H1 (cell line): ENCODE results near the gene EPHB1. TPM values are rescaled to one million over a fixed set of nuclear protein-coding genes. Genes with fewer than 3 reads are reported as not detected.

Source experiments
- CTCF ChIA-PET: fragments of 300-600 bp; sonication (Branson Sonifier 250); formaldehyde crosslinking; loops from one replicate; lab custom pipeline; 2021; ENCODE audit not compliant: partially characterized antibody; lab: Charles Lee
- POLR2A ChIA-PET: fragments of 300-600 bp; sonication (Branson Sonifier 250); formaldehyde crosslinking; loops from one replicate; lab custom pipeline; 2021; ENCODE audit warnings: inconsistent platforms; ENCODE audit not compliant: partially characterized antibody; lab: Charles Lee
- DNase-seq, 2 experiments: peaks; one replicate each; pipeline versions ENCODE4 v3.0.0 to v3.0.0-alpha.2; 2010 to 2022; ENCODE audit warnings: low spot score in 2 of 2, low read depth in 1 of 2, mixed read lengths in 1 of 2
- FAIRE-seq: peaks from 2 replicates; lab custom pipeline; 2011; peaks lifted over from hg19 to GRCh38; lab: Jason Lieb, UNC
- H2AFZ ChIP-seq: 2 replicates; pipeline ENCODE4 v1.8.1; 2012; ENCODE audit warnings: low read length, inconsistent platforms
- H2AK5ac ChIP-seq: 2 replicates; pipeline ENCODE4 v1.6.1; 2013; ENCODE audit warnings: low read depth, low read length
- H2BK120ac ChIP-seq: replicated peaks from 2 replicates; pipeline ENCODE3; 2013; ENCODE audit warnings: low read depth, low read length, inconsistent platforms
- H2BK12ac ChIP-seq: 2 replicates; pipeline ENCODE4 v1.6.1; 2013; ENCODE audit warnings: low read depth, low read length
- H2BK15ac ChIP-seq: 2 replicates; pipeline ENCODE4 v1.6.1; 2013; ENCODE audit warnings: low read length
- H2BK20ac ChIP-seq: 2 replicates; pipeline ENCODE4 v1.6.1; 2013; ENCODE audit warnings: low read length
- H2BK5ac ChIP-seq: 2 replicates; pipeline ENCODE4 v1.6.1; 2013; ENCODE audit warnings: low read depth, low read length
- H3K14ac ChIP-seq: 2 replicates; pipeline ENCODE4 v1.6.1; 2013; ENCODE audit warnings: inconsistent platforms; ENCODE audit not compliant: insufficient read length
- H3K18ac ChIP-seq: 2 replicates; pipeline ENCODE4 v1.6.1; 2013; ENCODE audit warnings: low read length; ENCODE audit errors: extremely low read depth
- H3K23ac ChIP-seq: 2 replicates; pipeline ENCODE4 v1.6.1; 2013; ENCODE audit warnings: inconsistent platforms; ENCODE audit not compliant: insufficient read length
- H3K23me2 ChIP-seq: 2 replicates; pipeline ENCODE4 v1.6.1; 2013; ENCODE audit warnings: low read depth, low read length
- H3K27ac ChIP-seq: 2 replicates; pipeline ENCODE4 v1.6.1; 2011; ENCODE audit warnings: low read depth, low read length, inconsistent platforms
- H3K27me3 ChIP-seq, 4 experiments: replicated peaks in 1 of 4; 1 replicate in 1 of 4; 2 replicates in 3 of 4; pipeline versions ENCODE4 v1.6.1 to v1.8.1; 2011 to 2013; ENCODE audit warnings: low read length in 3 of 4, mild to moderate bottlenecking in 3 of 4, inconsistent platforms in 2 of 4, mixed read lengths in 2 of 4, moderate library complexity in 1 of 4; ENCODE audit not compliant: control insufficient read depth in 3 of 4, insufficient read depth in 3 of 4; ENCODE audit errors: extremely low read depth in 1 of 4
- H3K36me3 ChIP-seq, 4 experiments: 2 replicates each; pipeline versions ENCODE4 v1.6.1 to v1.8.1; 2011 to 2013; ENCODE audit warnings: mild to moderate bottlenecking in 4 of 4, low read length in 3 of 4, moderate library complexity in 2 of 4, control low read depth in 1 of 4, inconsistent platforms in 1 of 4; ENCODE audit not compliant: insufficient read depth in 4 of 4, control insufficient read depth in 2 of 4
- H3K4ac ChIP-seq: replicated peaks from 2 replicates; pipeline ENCODE3; 2013; ENCODE audit warnings: low read length, low read depth, mixed read lengths, inconsistent platforms; ENCODE audit not compliant: insufficient read length
- H3K4me1 ChIP-seq, 4 experiments: replicated peaks in 1 of 4; 1 replicate in 1 of 4; 2 replicates in 3 of 4; pipeline versions ENCODE4 v1.6.1 to v1.8.1; 2011 to 2013; ENCODE audit warnings: low read length in 3 of 4, inconsistent platforms in 2 of 4, mixed read lengths in 1 of 4; ENCODE audit not compliant: insufficient read depth in 4 of 4, control insufficient read depth in 3 of 4
- H3K4me2 ChIP-seq, 2 experiments: 2 replicates each; pipeline versions ENCODE4 v1.6.1 to v1.8.1; 2011 to 2013; ENCODE audit warnings: low read depth in 2 of 2, low read length in 2 of 2, control low read depth in 1 of 2, inconsistent platforms in 1 of 2, mild to moderate bottlenecking in 1 of 2; ENCODE audit not compliant: insufficient read depth in 1 of 2
- H3K4me3 ChIP-seq, 4 experiments: fragments of 200-600, 300-600 bp in 1 of 4; sonication (generic), shearing (Covaris generic), sonication (Bioruptor Twin) in 1 of 4; 2 replicates each; pipeline versions ENCODE4 v1.5.1 to v1.8.1; 2011 to 2016; ENCODE audit warnings: low read length in 4 of 4, low read depth in 3 of 4, control low read depth in 2 of 4, inconsistent platforms in 2 of 4, mild to moderate bottlenecking in 2 of 4, mixed read lengths in 1 of 4, moderate library complexity in 1 of 4; ENCODE audit not compliant: insufficient read depth in 2 of 4; ENCODE audit errors: extremely low read depth in 1 of 4
- H3K56ac ChIP-seq: replicated peaks from 2 replicates; pipeline ENCODE3; 2013; ENCODE audit warnings: low read depth, mild to moderate bottlenecking, mixed read lengths, low read length, inconsistent platforms; ENCODE audit not compliant: insufficient read length
- H3K79me1 ChIP-seq: 2 replicates; pipeline ENCODE4 v1.6.1; 2013; ENCODE audit warnings: low read depth, low read length, control low read depth
- H3K79me2 ChIP-seq, 2 experiments: 2 replicates each; pipeline versions ENCODE4 v1.6.1 to v1.8.1; 2012 to 2013; ENCODE audit warnings: low read length in 2 of 2, mild to moderate bottlenecking in 2 of 2, inconsistent platforms in 1 of 2; ENCODE audit not compliant: insufficient read depth in 2 of 2, control insufficient read depth in 1 of 2
- H3K9ac ChIP-seq, 4 experiments: replicated peaks in 1 of 4; 1 replicate in 1 of 4; 2 replicates in 3 of 4; pipeline versions ENCODE4 v1.6.1 to v1.8.1; 2011 to 2013; ENCODE audit warnings: low read depth in 3 of 4, low read length in 3 of 4, control low read depth in 2 of 4, mild to moderate bottlenecking in 2 of 4, moderate library complexity in 2 of 4, inconsistent platforms in 1 of 4; ENCODE audit errors: extremely low read depth in 1 of 4
- H3K9me3 ChIP-seq, 2 experiments: 2 replicates each; pipeline versions ENCODE4 v1.6.1 to v1.8.1; 2012 to 2013; ENCODE audit warnings: mild to moderate bottlenecking in 2 of 2, moderate library complexity in 2 of 2, control low read depth in 1 of 2, inconsistent platforms in 1 of 2, low read depth in 1 of 2, low read length in 1 of 2, mixed read lengths in 1 of 2; ENCODE audit not compliant: insufficient read depth in 2 of 2
- H4K20me1 ChIP-seq, 2 experiments: replicated peaks in 1 of 2; 2 replicates each; pipeline versions ENCODE3 to v1.8.1; 2011 to 2013; ENCODE audit warnings: inconsistent platforms in 2 of 2, low read length in 2 of 2, mild to moderate bottlenecking in 1 of 2; ENCODE audit not compliant: insufficient read depth in 2 of 2, control insufficient read depth in 1 of 2
- H4K5ac ChIP-seq: 2 replicates; pipeline ENCODE4 v1.6.1; 2013; ENCODE audit warnings: low read length, low read depth, mixed read lengths, inconsistent platforms; ENCODE audit not compliant: insufficient read length
- H4K8ac ChIP-seq: 2 replicates; pipeline ENCODE4 v1.8.0; 2013; ENCODE audit warnings: mild to moderate bottlenecking, moderate library complexity, low read length, inconsistent platforms; ENCODE audit not compliant: insufficient read depth; ENCODE audit errors: extremely low read depth
- H4K91ac ChIP-seq: replicated peaks from 2 replicates; pipeline ENCODE3; 2013; ENCODE audit warnings: low read length, mixed read lengths, inconsistent platforms; ENCODE audit not compliant: insufficient read length
- CEBPB ChIP-seq: IDR thresholded peaks from 2 replicates; pipeline ENCODE4 v1.6.1; 2012; ENCODE audit warnings: low read depth, low read length
- CHD1 ChIP-seq: IDR thresholded peaks from 2 replicates; pipeline ENCODE4 v1.6.1; 2012; ENCODE audit warnings: low read depth, low read length, improper control_type of control experiment
- GABPA ChIP-seq: IDR thresholded peaks from 2 replicates; pipeline ENCODE4 v1.6.1; 2011; ENCODE audit warnings: mild to moderate bottlenecking, low read length, moderate library complexity, borderline replicate concordance; ENCODE audit not compliant: insufficient read depth
- HDAC2 ChIP-seq, 2 experiments: fragments of 300-600 bp in 1 of 2; sonication (generic) in 1 of 2; IDR thresholded peaks; 2 replicates each; pipeline ENCODE4 v1.6.1; 2011 to 2012; ENCODE audit warnings: low read depth in 2 of 2, low read length in 2 of 2, mild to moderate bottlenecking in 2 of 2, moderate library complexity in 2 of 2, borderline replicate concordance in 1 of 2, inconsistent platforms in 1 of 2
- NANOG ChIP-seq: IDR thresholded peaks from 2 replicates; pipeline ENCODE4 v1.6.1; 2011; ENCODE audit warnings: low read length, low read depth, mild to moderate bottlenecking, inconsistent platforms; ENCODE audit not compliant: insufficient read depth, poor library complexity, severe bottlenecking
- NRF1 ChIP-seq: IDR thresholded peaks from 2 replicates; pipeline ENCODE4 v1.6.1; 2011; ENCODE audit warnings: mild to moderate bottlenecking, low read depth, low read length, improper control_type of control experiment
- RFX5 ChIP-seq: IDR thresholded peaks from 2 replicates; pipeline ENCODE4 v1.6.1; 2011; ENCODE audit warnings: low read depth, low read length, improper control_type of control experiment, borderline replicate concordance
- RNF2 ChIP-seq: fragments of 200-900, 300-1000 bp; sonication (generic); IDR thresholded peaks from 2 replicates; pipeline ENCODE4 v1.7.1; 2016; ENCODE audit warnings: borderline replicate concordance, low read depth, mild to moderate bottlenecking, antibody characterized with exemption, low read length; ENCODE audit not compliant: poor library complexity, severe bottlenecking; ENCODE audit errors: missing control alignments
- SP2 ChIP-seq: IDR thresholded peaks from 2 replicates; pipeline ENCODE4 v1.6.1; 2012; ENCODE audit warnings: mild to moderate bottlenecking, low read length, inconsistent platforms
- SUZ12 ChIP-seq: fragments of 200-600 bp; sonication (generic); IDR thresholded peaks from 2 replicates; pipeline ENCODE4 v1.6.1; 2012; ENCODE audit warnings: mild to moderate bottlenecking, inconsistent platforms, low read length, moderate library complexity, mixed read lengths
- TAF7 ChIP-seq: optimal IDR thresholded peaks from 2 replicates; pipeline ENCODE3; 2011; ENCODE audit warnings: low read depth, mild to moderate bottlenecking, inconsistent platforms, low read length, moderate library complexity, borderline replicate concordance
- WGBS, 2 experiments: shearing (Covaris generic) in 1 of 2; methylation state at CpG; one replicate each; pipeline versions ENCODE4 v1.1.6 to v1.1.7; 2013 to 2015; ENCODE audit warnings: low lambda C conversion rate in 2 of 2, mixed read lengths in 2 of 2, inconsistent platforms in 1 of 2, low coverage in 1 of 2, missing lambda C conversion rate in 1 of 2; ENCODE audit not compliant: insufficient replicate concordance in 2 of 2, insufficient coverage in 1 of 2, insufficient read length in 1 of 2; ENCODE audit errors: extremely low coverage in 1 of 2, missing lambda C conversion rate in 1 of 2; 5-methylcytosine and 5-hydroxymethylcytosine counted together
- polyA plus RNA-seq, 7 experiments: library from polyadenylated mRNA; depleted of rRNA in 3 of 7; stranded (reverse) in 5 of 7; unstranded in 2 of 7; fragments of >200 nt in 5 of 7; fragments of 200-250 nt in 2 of 7; gene quantifications; 1 replicate in 5 of 7; 2 replicates in 1 of 7; 4 replicates in 1 of 7; pipeline versions ENCODE4 v1.2.1 to v1.2.3, GENCODE V29; 2011 to 2013; ENCODE audit warnings: missing spikeins in 2 of 7, mixed read lengths in 2 of 7
- total RNA-seq: library from RNA; stranded (reverse); fragmentation: NEBNext Ultra II Directional; extraction: Animal tissue kit (Norgen Biotek cat#: 25700); gene quantifications from 2 replicates; pipeline ENCODE4 v1.2.1, GENCODE V29; 2021
- TF ChIP-seq, protein P1 (sequence below): IDR thresholded peaks from 2 replicates; pipeline ENCODE4 v1.6.1; 2011; ENCODE audit warnings: low read length, improper control_type of control experiment

Gene EPHB1
- total and polyA plus RNA-seq, 2 of the 8 experiments (the other 6 are each of a cell fraction or from before 2014, with no cell fraction given), result 3.5 to 5.9 TPM

DNA sequence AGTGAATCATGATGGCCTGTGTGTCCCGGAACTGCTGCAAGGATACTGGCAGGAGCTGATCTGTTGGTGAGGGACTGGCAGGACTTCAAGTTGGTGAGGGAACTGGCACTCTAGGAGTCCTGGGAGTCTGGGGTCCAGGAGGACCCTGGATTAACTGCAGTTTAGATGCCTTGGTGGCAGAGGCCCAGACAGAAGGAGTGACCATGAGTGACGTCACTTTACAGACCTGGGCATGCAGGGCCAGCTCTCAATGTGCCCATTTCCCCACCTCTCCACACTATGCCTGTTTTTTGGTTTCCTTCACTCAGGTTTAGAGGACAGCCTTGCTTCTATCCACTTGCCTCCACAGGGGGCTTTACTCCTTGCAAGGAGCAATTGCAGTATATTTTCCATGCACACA, 154.1 kb downstream of the EPHB1 start:
- ChIA-PET POLR2A (no interaction called here), CTCF (interaction anchor here (1.1 to 1.6 kb wide), 3 partner anchors 9 to 11 kb away, joined by 3 to 5 read pairs (median 3); no protein-coding TSS in a partner anchor)
- Histone ChIP-seq H3K9me3 (peaks cover 19 to 21% of the 10 kb centered on the region in 2 experiments), H3K27ac (no peak overlapping the region), H4K5ac (no peak overlapping the region), H3K36me3 (peaks cover 0 to 8% (median 2%) of the 10 kb centered on the region in 4 experiments; a peak in 2 of 8 replicates), H3K27me3 (no peaks in the 10 kb centered on the region; a peak in 1 of 7 replicates), H3K9ac (no peak overlapping the region), H2BK12ac (no peak overlapping the region; the same call in 1 of the 2 replicates), H2AK5ac (no peak overlapping the region), H3K18ac (no peak overlapping the region), H4K91ac (no peak overlapping the region), H4K20me1 (no peaks in the 10 kb centered on the region), H3K14ac (no peak overlapping the region), H3K79me2 (no peaks in the 10 kb centered on the region), H4K8ac (no peak overlapping the region), H2BK120ac (no peak overlapping the region), H3K4ac (no peak overlapping the region), H2BK5ac (no peak overlapping the region), H3K4me2 (no peak overlapping the region), H2BK20ac (no peak overlapping the region), H3K4me1 (no peaks in the 10 kb centered on the region), H2AFZ (no peak overlapping the region), H3K56ac (no peak overlapping the region), H2BK15ac (no peak overlapping the region), H3K79me1 (no peaks in the 10 kb centered on the region), H3K23me2 (no peaks in the 10 kb centered on the region; the same call in 1 of the 2 replicates), H3K23ac (no peak overlapping the region), H3K4me3 (no peak overlapping the region)
- 90% methylated on average over 2 of the region's 2 CpGs; no CpG with 5 or more reads in 1 of the 2 experiments for WGBS, 2 experiments
- DNase-seq (no peak), FAIRE-seq (no peak)
- TF ChIP-seq NRF1, result no peak
- no peak for TF ChIP-seq SP2
- TF ChIP-seq RFX5, result no peak
- TF ChIP-seq CEBPB, result no peak
- TF ChIP-seq, protein P1, sequence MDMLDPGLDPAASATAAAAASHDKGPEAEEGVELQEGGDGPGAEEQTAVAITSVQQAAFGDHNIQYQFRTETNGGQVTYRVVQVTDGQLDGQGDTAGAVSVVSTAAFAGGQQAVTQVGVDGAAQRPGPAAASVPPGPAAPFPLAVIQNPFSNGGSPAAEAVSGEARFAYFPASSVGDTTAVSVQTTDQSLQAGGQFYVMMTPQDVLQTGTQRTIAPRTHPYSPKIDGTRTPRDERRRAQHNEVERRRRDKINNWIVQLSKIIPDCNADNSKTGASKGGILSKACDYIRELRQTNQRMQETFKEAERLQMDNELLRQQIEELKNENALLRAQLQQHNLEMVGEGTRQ, result no peak
- TF ChIP-seq GABPA, result no peak
- no peak for TF ChIP-seq CHD1
- no peak for TF ChIP-seq RNF2
- TF ChIP-seq HDAC2 (IDR thresholded peaks at IDR 0.05; ENCODE audit: borderline replicate concordance in 1 of 2, low read depth in 2 of 2, low read length in 2 of 2), result no peak
- TF ChIP-seq SUZ12, result no peak
- no peak for TF ChIP-seq NANOG
- no peak for TF ChIP-seq TAF7
